ENCODE data around the gene KIAA1614.

KIAA1614 gene

GRCh38 chr1:180976191-180976590, 63.5 kb downstream of the KIAA1614 start:
- ChIA-PET POLR2A (interaction anchor here (1.1 kb wide), 1 partner anchor 116 kb away, joined by 3 read pairs; no protein-coding TSS in a partner anchor), CTCF (interaction anchor here (4.5 kb wide), 1 partner anchor 166 kb away, joined by 28 read pairs; no protein-coding TSS in a partner anchor)
- no peak overlapping the region for H3K4me3 ChIP-seq (ENCODE audit: low read depth, low read length)
- DNase-seq (ENCODE audit: low read depth, low spot score) = no peak
- TF ChIP-seq, protein P1, sequence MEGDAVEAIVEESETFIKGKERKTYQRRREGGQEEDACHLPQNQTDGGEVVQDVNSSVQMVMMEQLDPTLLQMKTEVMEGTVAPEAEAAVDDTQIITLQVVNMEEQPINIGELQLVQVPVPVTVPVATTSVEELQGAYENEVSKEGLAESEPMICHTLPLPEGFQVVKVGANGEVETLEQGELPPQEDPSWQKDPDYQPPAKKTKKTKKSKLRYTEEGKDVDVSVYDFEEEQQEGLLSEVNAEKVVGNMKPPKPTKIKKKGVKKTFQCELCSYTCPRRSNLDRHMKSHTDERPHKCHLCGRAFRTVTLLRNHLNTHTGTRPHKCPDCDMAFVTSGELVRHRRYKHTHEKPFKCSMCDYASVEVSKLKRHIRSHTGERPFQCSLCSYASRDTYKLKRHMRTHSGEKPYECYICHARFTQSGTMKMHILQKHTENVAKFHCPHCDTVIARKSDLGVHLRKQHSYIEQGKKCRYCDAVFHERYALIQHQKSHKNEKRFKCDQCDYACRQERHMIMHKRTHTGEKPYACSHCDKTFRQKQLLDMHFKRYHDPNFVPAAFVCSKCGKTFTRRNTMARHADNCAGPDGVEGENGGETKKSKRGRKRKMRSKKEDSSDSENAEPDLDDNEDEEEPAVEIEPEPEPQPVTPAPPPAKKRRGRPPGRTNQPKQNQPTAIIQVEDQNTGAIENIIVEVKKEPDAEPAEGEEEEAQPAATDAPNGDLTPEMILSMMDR (IDR thresholded peaks at IDR 0.05; ENCODE audit: insufficient read depth, low read length, missing control alignments) = no peak

DNA sequence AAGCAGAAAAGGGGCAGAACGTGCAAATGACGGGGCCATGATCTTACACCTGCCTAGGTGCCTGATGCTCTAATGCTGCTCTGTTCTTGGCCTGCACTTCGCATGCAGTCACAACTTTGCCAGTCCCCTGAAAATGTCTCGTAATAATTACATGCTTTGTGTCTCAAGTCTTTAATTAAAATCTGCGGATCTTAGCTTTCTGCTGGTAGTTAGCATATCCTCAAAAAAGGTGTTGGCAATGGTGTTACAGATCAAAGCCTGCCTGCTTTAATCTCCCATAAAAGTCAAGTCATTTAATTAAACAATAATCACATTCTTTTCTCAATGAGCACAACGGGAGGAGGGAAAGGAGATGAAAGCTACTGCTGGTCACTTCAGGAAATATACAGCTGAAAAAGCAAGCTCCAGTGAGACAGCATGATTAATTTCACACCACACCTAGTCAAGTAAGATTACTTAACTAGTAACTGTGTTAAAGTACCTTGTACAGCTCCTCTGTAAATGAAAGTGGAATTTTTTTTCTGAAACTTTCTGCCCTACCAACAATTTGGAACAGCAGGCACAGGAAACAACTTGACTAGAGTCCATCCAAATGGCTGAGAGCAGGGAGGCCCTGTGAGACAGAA, 64.1 kb downstream of the KIAA1614 start:
- CTCF ChIA-PET = interaction anchor here (0.8 to 4.5 kb wide), 2 partner anchors 11 to 166 kb away, joined by 3 to 28 read pairs; no protein-coding TSS in a partner anchor
- TF ChIP-seq, protein P1 (IDR thresholded peaks at IDR 0.05; ENCODE audit: insufficient read depth, low read length, missing control alignments) = no peak
- POLR2A ChIA-PET = no interaction called here

DNA sequence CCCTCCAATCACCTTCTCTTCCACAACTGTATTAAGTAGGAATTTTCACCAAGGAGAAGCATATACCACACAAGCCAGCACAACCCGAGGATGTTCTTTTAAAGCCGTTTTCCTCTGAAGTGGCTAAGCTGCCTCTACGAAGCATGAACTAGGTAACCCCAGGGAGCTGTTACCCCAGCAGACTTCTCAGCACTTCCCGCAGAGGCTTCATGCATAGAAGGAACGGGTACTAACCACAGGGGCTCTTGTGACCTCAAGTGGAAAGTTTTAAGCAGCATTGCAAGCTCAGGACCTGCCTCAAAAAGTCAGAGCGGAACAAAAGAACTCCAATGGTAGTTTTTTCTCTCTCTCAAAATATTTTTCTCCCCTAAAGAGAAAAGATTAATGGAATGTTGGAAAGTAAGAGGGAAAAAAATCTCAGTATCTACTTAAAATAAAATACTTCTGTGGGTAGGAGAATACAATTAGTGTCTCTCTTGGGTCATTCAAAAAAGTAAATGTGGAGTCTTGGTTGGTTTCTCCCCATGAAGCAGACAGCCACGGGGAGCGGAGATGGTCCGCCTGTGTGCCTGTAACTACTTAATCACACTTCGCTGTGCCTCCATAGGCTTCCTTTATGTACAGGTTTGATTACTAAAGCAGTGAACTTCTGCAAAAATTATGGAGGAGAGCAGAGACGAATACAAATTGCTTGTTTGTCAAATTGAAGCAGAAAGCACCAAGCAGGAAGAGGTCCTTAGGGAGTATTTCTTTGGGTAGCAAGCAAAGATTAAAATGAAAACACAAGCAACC, 69.1 kb downstream of the KIAA1614 start:
- DNase-seq (ENCODE audit: low read depth, low spot score) = no peak
- ChIA-PET CTCF (interaction anchor here (1.5 to 2.9 kb wide), 2 partner anchors 160 to 162 kb away, joined by 3 to 9 read pairs; no protein-coding TSS in a partner anchor), POLR2A (interaction anchor here (0.6 kb wide), 1 partner anchor 73 kb away, joined by 4 read pairs; no protein-coding TSS in a partner anchor)
- H3K4me3 ChIP-seq (ENCODE audit: low read depth, low read length) = no peak overlapping the region
- TF ChIP-seq, protein P1 (IDR thresholded peaks at IDR 0.05; ENCODE audit: insufficient read depth, low read length, missing control alignments) = no peak

More for the DNA sequence above, 64.1 kb downstream of the KIAA1614 start:
- H3K4me3 ChIP-seq (ENCODE audit: low read depth, low read length) = no peak overlapping the region
- no peak for DNase-seq (ENCODE audit: low read depth, low spot score)

- ChIA-PET CTCF (no interaction called here), POLR2A (interaction anchor here (0.5 to 0.6 kb wide), 2 partner anchors 58 to 73 kb away, joined by 4 read pairs; no protein-coding TSS in a partner anchor)
- H3K4me3 ChIP-seq (ENCODE audit: low read depth, low read length) = no peak overlapping the region
- TF ChIP-seq, protein P1 (IDR thresholded peaks at IDR 0.05; ENCODE audit: insufficient read depth, low read length, missing control alignments) = no peak
- no peak for DNase-seq (ENCODE audit: low read depth, low spot score)
Observed at GRCh38 chr1:180982422-180982821, 69.7 kb downstream of the KIAA1614 start.

DNA sequence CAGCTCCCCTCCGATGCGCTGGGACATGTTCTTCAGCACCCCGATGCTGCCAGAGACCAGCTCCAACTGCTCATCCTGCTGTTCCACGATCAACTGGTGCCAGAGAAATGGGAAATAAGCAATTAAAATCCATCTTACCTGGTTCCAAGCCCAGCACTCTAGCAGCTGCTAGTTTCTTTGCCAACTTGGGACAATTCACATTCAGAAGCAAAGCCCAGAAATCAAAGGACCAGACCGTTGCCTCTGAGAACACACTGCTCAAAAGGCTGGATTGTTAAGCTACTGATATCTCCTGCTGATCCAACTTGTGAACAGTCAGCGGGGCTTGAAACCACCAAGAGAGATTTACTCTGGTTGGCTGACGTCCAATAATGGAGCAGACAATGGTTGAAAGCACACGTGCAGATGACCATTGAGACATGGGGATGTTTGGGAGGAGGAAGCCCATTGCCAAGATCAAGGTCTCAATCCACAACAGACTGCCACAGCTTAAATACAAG, 75.6 kb downstream of the KIAA1614 start:
- no peak for DNase-seq (ENCODE audit: low read depth, low spot score)
- TF ChIP-seq, protein P1 (IDR thresholded peaks at IDR 0.05; ENCODE audit: insufficient read depth, low read length, missing control alignments) = no peak
- no peak overlapping the region for H3K4me3 ChIP-seq (ENCODE audit: low read depth, low read length)
- POLR2A ChIA-PET = no interaction called here
- CTCF ChIA-PET = interaction anchor here (0.9 to 1.8 kb wide), 2 partner anchors 11 to 14 kb away, joined by 3 to 6 read pairs; no protein-coding TSS in a partner anchor

DNA sequence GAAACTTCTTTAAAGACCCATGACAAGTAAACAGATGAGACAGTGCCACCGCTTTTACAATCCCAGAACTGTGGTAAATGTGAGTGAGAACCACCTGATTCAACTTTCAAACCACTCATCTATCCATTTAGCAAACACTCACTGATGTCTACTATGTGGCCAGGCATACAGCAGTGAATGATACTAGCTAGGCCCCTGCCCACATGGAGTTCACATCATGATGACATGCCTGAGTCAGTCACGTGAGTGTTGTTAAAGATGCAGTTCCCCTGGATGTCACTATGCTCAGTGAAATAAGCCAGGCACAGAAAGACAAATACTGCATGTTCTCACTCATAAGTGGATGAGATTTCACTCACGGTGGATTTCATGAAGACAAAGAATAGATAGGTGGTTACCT, 81.6 kb downstream of the KIAA1614 start:
- H3K4me3 ChIP-seq (ENCODE audit: low read depth, low read length) = no peak overlapping the region
- ChIA-PET POLR2A (no interaction called here), CTCF (no interaction called here)
- DNase-seq (ENCODE audit: low read depth, low spot score) = no peak
- TF ChIP-seq, protein P1 (IDR thresholded peaks at IDR 0.05; ENCODE audit: insufficient read depth, low read length, missing control alignments) = no peak

Measured in AG04449 (cell line).